GM12872 (cell line): Measurements from ENCODE around the gene PRMT2.

Source experiments
- TF ChIP-seq, protein P1 (sequence below): IDR thresholded peaks from 3 replicates; pipeline ENCODE4 v1.5.1; 2011; ENCODE audit warnings: low read depth, mild to moderate bottlenecking, low read length, moderate library complexity; ENCODE audit not compliant: insufficient read depth

Gene PRMT2

GRCh38 chr21:46665566-46665965, 30.1 kb downstream of the PRMT2 start:
- TF ChIP-seq, protein P1, sequence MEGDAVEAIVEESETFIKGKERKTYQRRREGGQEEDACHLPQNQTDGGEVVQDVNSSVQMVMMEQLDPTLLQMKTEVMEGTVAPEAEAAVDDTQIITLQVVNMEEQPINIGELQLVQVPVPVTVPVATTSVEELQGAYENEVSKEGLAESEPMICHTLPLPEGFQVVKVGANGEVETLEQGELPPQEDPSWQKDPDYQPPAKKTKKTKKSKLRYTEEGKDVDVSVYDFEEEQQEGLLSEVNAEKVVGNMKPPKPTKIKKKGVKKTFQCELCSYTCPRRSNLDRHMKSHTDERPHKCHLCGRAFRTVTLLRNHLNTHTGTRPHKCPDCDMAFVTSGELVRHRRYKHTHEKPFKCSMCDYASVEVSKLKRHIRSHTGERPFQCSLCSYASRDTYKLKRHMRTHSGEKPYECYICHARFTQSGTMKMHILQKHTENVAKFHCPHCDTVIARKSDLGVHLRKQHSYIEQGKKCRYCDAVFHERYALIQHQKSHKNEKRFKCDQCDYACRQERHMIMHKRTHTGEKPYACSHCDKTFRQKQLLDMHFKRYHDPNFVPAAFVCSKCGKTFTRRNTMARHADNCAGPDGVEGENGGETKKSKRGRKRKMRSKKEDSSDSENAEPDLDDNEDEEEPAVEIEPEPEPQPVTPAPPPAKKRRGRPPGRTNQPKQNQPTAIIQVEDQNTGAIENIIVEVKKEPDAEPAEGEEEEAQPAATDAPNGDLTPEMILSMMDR, result no peak

- TF ChIP-seq, protein P1, result no peak
Measured at GRCh38 chr21:46666941-46667740, 31.7 kb downstream of the PRMT2 start.

GRCh38 chr21:46667741-46668380, 32.4 kb downstream of the PRMT2 start:
- TF ChIP-seq, protein P1, result no peak

- TF ChIP-seq, protein P1, result no peak
Measured at GRCh38 chr21:46668381-46668780, 32.9 kb downstream of the PRMT2 start.

GRCh38 chr21:46674430-46675007, 39.0 kb downstream of the PRMT2 start:
- TF ChIP-seq, protein P1, result no peak

GRCh38 chr21:46675595-46676280, 40.3 kb downstream of the PRMT2 start:
- TF ChIP-seq, protein P1, result no peak
